HFFc6 (cell line): Measurements from ENCODE around the gene TPK1. TPM values are rescaled to one million over a fixed set of nuclear protein-coding genes. Genes with fewer than 3 reads are reported as not detected.

ENCODE experiments used
- DNase-seq: peaks from one replicate; pipeline ENCODE4 v3.0.0-alpha.2; 2018
- H3K27ac Mint-ChIP-seq: 2 replicates; pipeline ENCODE4 v1.8.0; 2020; ENCODE audit warnings: mild to moderate bottlenecking, mixed read lengths
- H3K27me3 Mint-ChIP-seq: 2 replicates; pipeline ENCODE4 v1.8.0; 2021; ENCODE audit warnings: mild to moderate bottlenecking, moderate library complexity, mixed read lengths; ENCODE audit not compliant: insufficient read depth
- H3K36me3 Mint-ChIP-seq: 2 replicates; pipeline ENCODE4 v1.8.0; 2021; ENCODE audit warnings: low read depth, mixed read lengths
- H3K4me1 Mint-ChIP-seq: 2 replicates; pipeline ENCODE4 v1.8.0; 2020; ENCODE audit warnings: low read depth, mixed read lengths
- H3K4me3 Mint-ChIP-seq: 2 replicates; pipeline ENCODE4 v1.8.0; 2020; ENCODE audit warnings: mild to moderate bottlenecking, moderate library complexity, mixed read lengths
- H3K9me3 Mint-ChIP-seq: 2 replicates; pipeline ENCODE4 v1.8.0; 2020; ENCODE audit warnings: mild to moderate bottlenecking, mixed read lengths
- CTCF ChIP-seq: fragments of 200-600 bp; sonication (generic); IDR thresholded peaks from 2 replicates; pipeline ENCODE4 v1.5.0; 2021; ENCODE audit warnings: antibody characterized with exemption, mild to moderate bottlenecking
- total RNA-seq, 6 experiments: library from RNA; stranded (reverse); fragmentation: NEBNext Ultra II Directional; extraction: Animal tissue kit (Norgen Biotek cat#: 25700); gene quantifications; 2 replicates in 1 of 6; 3 replicates in 5 of 6; pipeline ENCODE4 v1.2.3, GENCODE V29; 2021

Gene TPK1
- total RNA-seq, 6 experiments from 2014 or later = 0.11 to 0.82 (median 0.55) TPM; not detected in 2

GRCh38 chr7:144527051-144527471, 308.8 kb downstream of the TPK1 start:
- Mint-ChIP-seq H3K27me3 (no peaks in the 10 kb centered on the region), H3K4me3 (no peak overlapping the region), H3K36me3 (no peaks in the 10 kb centered on the region), H3K27ac (no peak overlapping the region), H3K4me1 (no peaks in the 10 kb centered on the region), H3K9me3 (peaks cover 70% of the 10 kb centered on the region)
- TF ChIP-seq CTCF = no peak
- no peak for DNase-seq

- H3K27ac Mint-ChIP-seq = no peak overlapping the region
- no peak overlapping the region for H3K4me3 Mint-ChIP-seq
- no peaks in the 10 kb centered on the region for H3K4me1 Mint-ChIP-seq
- H3K27me3 Mint-ChIP-seq = no peaks in the 10 kb centered on the region
- no peak for TF ChIP-seq CTCF
- peaks cover 68% of the 10 kb centered on the region for H3K9me3 Mint-ChIP-seq
- DNase-seq = no peak
- H3K36me3 Mint-ChIP-seq = no peaks in the 10 kb centered on the region
Observed at GRCh38 chr7:144525956-144526355, 309.9 kb downstream of the TPK1 start.

GRCh38 chr7:144524271-144524670, 311.6 kb downstream of the TPK1 start:
- no peak overlapping the region for H3K4me3 Mint-ChIP-seq
- TF ChIP-seq CTCF = no peak
- no peak overlapping the region for H3K27ac Mint-ChIP-seq
- H3K27me3 Mint-ChIP-seq = no peaks in the 10 kb centered on the region
- no peaks in the 10 kb centered on the region for H3K4me1 Mint-ChIP-seq
- H3K9me3 Mint-ChIP-seq = peaks cover 67% of the 10 kb centered on the region
- H3K36me3 Mint-ChIP-seq = no peaks in the 10 kb centered on the region
- no peak for DNase-seq

GRCh38 chr7:144523621-144524020, 312.2 kb downstream of the TPK1 start:
- Mint-ChIP-seq H3K27me3 (no peaks in the 10 kb centered on the region), H3K4me1 (no peaks in the 10 kb centered on the region), H3K36me3 (no peaks in the 10 kb centered on the region), H3K27ac (no peak overlapping the region), H3K9me3 (peaks cover 66% of the 10 kb centered on the region), H3K4me3 (no peak overlapping the region)
- no peak for DNase-seq
- no peak for TF ChIP-seq CTCF

GRCh38 chr7:144519925-144520324, 315.9 kb downstream of the TPK1 start:
- Mint-ChIP-seq H3K27me3 (no peaks in the 10 kb centered on the region; the same call in 1 of the 2 replicates), H3K4me3 (no peak overlapping the region), H3K9me3 (peaks cover 34% of the 10 kb centered on the region), H3K36me3 (no peaks in the 10 kb centered on the region), H3K27ac (no peak overlapping the region), H3K4me1 (no peaks in the 10 kb centered on the region)
- no peak for TF ChIP-seq CTCF
- no peak for DNase-seq

GRCh38 chr7:144518360-144518759, 317.5 kb downstream of the TPK1 start:
- Mint-ChIP-seq H3K9me3 (peaks cover 28% of the 10 kb centered on the region), H3K4me3 (no peak overlapping the region), H3K36me3 (no peaks in the 10 kb centered on the region), H3K27me3 (no peaks in the 10 kb centered on the region; the same call in 1 of the 2 replicates), H3K4me1 (no peaks in the 10 kb centered on the region), H3K27ac (no peak overlapping the region)
- DNase-seq = no peak
- no peak for TF ChIP-seq CTCF
